Kidney tubule cell (primary cell): ENCODE data around the gene TCERG1L.

Source experiments
- DNase-seq: peaks from one replicate; pipeline ENCODE4 v3.0.0-alpha.2; 2018; ENCODE audit warnings: low spot score

Gene TCERG1L

DNA sequence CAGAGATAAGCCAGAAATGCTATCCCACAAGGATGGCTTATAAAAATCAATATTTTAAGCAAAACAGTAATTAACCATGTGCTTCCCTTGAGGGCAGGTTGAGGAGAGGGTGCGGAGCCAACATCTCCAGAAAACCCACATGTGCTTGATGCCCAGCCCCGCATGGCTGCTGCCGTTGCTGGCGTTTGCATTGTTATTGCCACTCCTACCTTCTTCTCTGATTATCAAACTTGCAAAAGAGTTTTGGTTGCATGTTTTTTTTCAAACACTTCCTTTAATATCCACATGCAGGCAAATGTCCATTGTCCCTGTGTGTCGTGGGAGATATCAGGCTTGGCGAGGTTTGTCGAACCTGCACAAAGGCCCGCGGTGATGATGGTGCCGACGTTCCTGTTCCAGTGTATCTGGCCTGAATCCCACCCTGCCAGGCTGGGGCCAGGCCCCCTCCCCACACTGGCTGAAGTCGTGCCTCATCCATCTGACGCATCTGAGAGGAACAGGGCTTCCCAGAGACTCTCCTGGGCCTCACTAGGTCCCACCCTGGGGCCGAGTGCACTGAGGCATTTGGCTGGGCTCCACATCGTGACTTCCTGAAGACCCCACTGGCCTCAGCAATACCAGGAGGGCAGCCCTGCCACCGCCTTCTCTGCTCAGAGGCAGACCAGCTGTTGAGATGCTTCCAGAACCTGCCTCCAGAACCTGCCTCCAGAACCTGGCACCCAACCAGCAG lies 40.9 kb downstream of the TCERG1L start:
- no peak for DNase-seq

DNA sequence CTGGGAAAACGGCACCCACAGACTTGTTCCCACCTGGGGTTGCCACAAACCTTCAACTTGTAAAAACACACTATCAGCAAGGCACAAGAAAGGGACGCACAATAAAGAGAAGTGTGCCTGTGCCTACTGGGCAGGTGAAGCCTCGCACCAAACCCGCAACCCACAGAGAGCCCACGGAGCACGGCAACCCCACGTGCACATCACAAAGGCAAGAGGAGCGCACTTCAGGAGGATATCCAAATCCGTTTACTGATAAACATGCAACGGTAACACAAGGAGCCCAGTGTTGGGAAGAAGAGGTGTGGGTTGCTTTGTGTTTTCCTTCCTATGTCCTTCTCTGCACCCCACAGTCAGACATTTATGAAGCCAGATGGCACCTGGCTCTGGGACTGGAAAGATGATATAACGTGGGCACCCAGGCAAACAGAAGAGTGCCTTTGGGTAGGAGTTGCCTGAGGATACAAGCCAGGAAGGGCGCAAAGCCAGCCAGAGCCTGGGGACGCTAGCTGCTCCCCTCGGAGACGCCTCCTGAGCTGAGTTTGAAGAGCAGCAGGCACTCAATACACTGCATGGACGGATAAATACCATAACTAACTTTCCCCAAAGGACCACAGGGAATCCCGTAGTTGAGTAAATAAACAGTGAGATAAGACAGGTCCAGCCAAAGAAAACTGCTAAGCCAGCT lies 41.6 kb downstream of the TCERG1L start:
- DNase-seq = no peak

DNA sequence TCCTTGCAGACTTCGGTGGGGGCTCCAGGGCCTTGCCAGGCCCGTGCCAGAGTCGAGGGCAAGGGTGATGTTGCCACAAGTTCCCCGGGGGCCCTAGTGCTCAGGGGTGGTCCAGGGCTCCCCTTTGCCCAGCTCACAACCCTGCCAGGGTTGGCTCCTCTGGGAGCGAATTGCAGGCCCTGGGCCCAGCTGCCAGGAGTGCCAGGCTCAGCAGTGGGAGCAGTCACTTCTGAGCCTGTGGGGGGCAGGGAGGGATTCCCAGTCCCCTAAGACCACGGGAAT lies 43.8 kb downstream of the TCERG1L start:
- DNase-seq = no peak

DNA sequence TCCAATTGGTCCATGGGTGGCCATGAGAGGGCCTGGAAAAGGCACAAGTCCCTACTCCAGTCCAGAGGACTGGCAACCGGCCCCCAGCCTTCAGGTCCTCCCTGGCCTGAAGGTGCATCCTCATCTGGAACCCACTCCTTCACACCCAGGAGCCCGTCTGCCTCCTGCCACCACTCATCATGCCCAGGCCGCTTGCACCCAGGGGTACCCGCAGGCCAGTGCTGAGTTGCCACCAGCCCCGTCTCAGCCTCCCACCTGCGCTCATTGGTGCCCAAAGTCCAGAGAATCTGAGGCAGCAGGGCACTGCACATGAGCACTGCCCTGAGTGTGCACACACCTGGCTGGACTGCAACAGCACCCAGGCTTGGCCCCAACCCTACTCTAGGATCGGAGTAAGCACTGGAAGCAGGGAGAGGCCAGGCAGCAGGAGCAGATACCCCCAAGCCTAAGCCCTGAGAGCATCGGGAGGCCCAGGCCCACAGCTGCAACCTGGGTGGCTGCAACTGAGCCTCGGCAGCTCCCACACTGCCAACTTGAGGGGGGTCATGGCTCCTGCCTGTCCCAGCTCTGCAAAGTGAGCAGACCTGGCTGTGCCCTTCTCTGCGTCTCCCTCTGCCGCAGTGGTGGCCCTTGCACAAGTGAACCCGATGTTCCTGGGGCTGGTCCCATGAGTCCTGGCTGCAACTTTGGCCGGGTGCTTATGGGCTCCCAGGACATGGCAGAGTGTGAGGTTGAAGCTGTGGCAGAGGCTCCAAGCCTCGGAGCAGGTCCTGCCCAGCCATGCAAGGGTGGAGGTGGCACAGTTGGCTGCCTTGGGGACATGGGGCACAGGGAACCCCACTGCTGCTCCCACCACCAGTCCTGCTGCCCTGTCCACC lies 44.3 kb downstream of the TCERG1L start:
- no peak for DNase-seq

DNA sequence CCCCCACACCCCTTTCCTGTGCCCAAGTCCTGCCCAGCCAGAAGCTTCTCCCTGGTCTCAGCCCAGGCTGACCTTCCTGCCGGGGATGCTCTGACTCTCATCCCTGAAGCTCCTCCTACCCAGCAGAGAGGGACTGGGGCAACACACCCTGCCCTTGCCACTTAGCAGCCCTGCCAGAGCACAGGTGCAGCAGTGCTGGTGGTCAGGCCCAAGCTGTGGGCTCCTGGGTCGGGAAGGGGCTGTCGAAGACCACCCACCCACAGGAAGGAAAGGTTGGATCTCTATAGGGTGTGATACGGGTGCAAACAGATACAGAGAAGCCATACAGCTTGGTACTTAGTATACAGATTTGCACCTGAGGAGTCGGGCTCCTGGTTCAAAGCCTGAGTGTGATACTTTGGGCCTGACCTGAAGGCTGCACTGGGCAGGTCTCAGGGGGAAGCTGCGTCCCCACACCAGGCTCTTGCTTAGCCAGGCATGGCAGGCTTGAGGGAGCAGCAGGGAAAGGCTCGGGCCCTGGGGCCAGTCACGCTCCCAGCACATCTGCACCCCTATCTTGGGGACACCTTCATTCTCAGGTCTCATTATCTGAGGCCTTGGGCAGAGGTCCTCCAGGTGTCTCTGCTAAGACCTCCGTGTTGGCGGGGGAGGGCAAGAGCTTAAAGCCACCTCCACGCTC lies 47.3 kb downstream of the TCERG1L start:
- DNase-seq = no peak

DNA sequence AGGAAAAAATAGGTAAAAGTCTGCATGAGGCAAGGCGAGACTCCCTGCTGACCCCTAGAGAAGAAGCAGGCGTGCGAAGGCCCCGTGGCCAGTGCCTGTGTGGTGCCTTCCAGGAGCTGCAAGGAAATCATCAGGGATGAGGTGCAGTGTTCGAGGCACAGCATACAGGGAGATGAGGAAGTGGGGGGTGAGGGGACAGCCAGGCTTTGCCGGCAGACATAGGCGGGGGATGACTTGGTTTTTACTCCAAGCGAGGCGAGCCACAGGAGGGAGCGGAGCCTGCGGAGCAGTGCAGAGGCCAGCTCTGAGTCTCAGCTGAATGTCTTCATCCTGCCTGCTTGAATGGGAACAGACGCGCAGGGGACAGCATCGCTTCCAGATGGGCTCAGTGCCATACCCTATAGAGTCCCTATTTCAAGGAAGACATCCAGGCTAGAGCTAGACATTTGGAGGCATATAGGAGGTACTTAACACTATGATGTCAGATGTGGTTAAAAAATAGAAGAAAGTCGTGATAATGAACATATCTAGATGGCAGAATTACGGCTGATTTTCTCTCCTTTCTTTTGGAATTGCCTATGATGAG lies 49.5 kb downstream of the TCERG1L start:
- no peak for DNase-seq

DNA sequence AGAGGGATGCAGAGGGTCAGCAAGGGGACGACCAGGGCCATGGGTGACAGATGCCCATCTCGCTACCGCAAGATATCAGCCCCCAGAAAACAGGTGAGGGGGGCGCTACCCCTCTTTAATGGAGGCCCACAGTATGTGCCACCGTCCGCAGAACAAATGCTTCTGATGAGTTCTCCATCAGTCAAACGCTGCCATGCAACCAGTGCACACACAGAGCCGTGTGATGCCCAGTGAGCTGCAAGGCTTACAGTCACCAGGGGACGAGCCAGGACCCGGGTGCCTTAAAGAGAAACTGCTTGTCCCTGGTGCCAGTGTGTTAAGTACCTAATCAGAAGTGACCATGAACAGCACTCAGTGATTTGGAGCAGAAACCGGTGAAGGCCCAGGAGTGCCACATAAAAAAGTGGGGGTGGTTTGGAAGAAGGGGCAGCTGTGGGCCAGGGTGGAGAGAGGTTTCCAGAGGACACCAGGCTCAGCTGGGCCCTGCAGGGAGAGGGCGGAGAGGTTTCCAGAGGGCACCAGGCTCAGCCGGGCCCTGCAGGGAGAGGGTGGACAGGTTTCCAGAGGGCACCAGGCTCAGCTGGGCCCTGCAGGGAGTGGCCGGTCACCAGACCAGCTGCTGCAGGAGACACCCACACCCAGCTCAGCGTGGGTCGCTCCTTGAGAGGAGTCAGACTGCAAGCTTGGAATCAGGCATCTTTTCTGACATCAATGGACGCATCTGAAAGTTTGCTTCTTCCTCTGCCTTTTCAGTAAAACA lies 50.9 kb downstream of the TCERG1L start:
- no peak for DNase-seq

DNA sequence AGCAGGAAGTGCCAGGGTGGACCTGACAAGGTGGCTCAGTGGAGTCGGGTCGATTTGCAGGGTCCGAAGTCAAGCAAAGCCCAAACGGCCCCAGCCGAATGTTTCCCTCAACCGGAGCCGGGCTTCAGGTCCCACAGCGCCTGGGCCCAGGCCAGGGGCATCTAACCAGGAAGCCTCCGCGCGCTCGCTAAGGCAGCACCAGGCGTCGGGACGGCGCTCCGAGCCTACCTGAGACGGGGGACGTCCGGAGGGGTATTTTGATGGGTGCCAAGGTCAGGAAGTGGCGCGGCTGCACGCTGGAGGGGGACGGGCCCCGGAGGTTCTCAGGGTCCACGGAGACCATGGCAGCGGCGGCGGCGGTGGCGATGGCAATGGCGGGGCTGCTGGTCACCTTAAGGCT lies 51.5 kb downstream of the TCERG1L start:
- no peak for DNase-seq

DNA sequence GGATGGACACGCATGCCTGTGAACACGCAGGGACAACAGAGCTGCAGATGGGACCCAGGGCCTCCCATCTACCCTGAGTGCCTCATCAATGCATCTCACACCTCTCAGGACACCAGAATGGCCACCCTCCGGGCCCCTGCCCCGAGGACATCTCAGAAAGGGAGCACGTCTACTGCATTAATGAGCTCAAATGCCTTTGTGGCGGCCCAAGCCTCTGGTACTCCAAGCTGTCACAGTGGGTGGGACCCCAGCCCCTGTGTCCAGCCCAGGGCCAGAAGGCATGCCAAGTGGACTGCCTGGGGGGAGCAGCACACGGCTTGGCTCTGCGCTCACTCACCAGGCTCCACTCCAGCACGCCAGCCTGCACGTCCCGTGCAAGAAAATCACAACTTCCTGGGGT lies 52.0 kb downstream of the TCERG1L start:
- DNase-seq = no peak

DNA sequence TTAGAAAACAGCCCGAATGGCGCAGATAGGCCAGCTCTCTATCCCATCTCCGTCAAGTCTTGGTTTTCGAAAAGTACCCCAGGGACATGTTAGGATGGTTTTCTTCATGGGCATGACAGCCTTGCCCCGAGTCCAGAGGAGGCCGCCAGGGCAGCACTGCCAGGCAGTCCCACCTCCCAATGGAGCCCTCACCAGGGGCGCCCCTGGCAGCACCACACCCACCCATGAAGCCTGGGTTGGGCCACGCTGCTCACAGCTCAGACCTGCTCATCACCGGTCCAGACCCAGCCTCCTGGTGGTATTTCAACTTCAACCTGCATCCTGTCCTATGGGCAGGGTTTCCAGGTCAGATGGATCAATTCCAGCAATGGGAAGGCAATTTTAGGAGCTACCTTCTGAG lies 53.3 kb downstream of the TCERG1L start:
- DNase-seq = no peak

DNA sequence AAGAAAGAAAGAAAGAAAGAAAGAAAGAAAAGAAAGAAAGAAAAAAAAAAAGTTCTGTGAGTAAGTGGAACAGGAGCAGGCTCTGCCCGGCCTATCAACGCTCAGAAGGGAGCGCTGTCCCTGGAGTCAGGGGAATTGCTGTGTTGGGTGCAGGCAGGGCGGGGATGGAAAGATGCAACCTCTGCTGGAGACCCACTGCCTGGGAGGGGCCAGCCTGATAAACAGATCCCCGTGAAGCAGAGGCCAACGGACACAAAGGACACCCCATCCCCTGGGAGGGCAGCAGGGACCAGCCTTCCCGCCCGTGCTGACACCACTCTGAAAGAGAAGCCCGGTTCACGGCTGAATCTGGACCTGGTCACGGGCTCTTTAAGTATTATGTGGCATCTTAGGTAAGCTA lies 54.5 kb downstream of the TCERG1L start:
- no peak for DNase-seq

DNA sequence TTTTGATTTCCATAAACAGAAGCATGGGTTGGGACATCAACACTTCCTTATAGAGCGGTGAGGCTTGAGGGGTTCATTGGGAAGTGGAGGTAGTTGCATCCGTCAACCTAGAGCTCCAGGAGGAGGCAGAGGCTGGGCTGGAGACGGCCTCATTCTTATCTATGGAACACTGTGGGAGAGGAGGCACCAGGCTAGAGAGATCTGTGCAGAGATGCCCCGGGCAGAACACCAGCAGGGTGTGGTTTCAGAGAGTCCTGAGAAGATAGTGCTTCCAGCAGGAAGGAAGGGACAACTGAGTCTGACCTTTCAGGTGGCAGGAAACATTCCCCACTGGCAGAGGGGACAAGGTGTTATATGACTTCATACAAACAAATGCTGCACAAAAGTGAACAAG lies 56.7 kb downstream of the TCERG1L start:
- no peak for DNase-seq

DNA sequence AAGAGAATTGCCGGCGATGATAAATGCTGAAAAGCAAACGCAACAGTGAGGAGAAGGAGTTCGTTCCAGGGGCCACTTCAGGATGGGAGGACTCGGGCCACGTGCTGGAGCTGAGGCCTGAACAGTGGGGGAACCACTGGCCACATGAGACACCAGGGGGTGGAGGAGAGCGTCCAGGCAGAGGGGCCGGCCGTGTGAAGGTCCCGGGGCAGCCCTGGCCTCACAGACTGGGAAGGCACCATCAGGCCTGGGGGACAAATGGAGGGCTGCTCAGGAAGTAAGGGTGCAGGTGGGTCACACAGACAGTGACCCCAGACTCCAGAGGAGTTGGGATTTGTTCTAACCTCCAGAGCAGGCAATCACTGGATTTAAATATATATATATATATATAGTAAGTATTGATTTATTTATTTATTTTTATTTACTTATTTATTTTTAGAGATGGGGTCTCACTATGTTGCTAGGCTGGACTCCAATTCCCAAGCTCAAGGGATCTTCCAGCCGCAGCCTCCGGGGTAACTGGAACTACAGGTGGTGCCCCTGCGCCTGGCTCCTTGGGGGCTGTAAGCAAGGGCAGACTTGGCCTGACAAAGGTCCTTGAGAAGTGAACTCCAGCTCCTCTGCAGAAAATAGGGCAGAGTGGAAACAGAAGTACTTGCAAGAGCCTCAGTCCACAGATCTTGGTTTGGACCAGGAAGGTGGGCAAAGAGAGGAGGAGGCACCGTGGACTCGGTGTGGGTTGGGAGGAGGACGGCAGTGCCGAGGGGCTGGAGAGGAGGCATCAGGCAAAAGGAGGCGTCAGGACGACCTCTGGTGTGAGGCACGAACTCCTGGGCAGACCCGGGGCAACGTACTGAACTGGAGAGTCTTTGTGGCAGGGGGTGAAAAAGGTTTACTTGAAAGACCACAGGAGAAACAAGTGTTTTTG lies 57.3 kb downstream of the TCERG1L start:
- no peak for DNase-seq

DNA sequence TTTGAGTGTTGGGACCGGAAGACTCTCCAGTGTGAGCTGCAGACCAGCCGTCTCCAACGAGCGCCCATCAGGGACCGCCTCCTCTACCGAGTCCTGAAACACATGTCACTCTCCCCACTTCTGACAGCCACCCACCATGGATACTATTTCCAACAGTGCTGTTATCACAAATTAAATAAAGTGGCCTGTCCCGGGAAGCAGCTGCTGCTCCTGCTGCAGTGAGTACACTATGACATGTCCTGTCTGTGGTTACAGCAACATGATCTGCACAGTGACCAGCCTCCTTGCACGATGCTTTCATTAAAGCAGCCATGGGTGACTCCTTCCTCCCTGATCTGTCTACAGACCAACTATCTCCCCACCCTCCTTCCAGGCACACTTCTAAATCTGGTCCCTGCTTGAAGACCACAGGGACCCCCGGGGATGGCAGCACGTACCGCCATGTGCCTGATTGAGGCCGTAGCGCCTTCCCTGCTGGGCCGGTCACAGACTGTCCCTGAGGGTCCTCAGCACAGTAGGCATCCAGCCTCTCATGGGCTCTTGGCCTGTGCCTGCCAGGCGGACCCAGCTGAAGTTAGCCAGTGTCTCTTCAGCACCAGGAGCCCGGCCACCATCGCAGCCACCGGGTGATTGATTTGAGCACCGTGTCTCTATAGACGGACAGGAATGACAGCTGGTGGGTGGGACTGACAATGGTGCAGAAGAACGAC lies 58.8 kb downstream of the TCERG1L start:
- DNase-seq = no peak

DNA sequence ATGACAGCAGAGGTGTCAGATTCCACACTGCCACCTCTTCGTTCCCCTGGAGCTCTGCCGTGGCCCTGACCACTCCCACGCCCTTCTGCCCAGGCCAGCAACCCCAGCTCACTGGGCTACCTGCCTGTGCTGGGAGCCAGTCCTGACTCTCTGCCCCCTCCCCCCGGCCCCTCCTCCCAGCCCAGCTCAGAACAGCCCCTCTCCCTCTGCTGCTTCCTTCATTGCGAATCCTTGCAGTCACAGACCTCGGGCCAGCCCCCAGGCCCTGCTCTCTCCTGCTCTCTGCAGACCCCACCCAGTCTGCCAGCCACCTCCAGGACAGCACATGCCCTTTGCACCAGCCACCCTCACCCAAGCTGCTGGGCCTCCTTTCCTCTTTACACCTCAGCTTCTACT lies 60.4 kb downstream of the TCERG1L start:
- no peak for DNase-seq

DNA sequence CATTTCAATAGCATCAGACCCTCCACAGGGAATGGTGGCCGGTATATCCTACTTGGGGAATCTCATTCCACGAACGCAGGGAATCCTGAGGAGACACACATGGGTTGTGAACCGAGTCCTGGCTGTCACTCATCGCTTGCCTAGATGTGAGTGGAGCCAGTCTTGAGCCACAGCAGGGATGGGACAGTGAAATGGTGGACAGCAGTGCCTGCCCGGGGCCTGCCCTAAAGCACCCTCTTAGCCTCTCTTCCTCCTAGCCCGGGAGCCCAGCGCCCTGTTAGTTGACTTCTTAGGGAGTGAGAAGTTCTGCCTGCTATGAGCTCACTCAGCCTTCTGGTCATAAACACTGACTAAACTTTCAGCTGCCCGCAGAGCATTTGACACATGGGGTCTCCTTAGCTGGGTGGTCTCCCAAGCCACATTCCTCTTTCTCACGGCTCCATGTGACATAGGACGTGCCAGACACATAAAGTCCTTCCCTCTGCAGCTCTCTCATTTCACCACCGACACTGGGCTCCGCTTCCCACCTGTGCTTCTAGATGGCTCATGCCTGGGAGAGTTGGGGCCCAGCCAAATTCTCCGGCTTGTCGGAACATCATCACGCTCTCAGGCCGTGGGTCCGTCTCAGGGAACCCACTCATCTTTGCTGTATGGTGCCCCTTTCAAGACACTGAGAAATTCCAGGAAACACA lies 60.9 kb downstream of the TCERG1L start:
- no peak for DNase-seq

DNA sequence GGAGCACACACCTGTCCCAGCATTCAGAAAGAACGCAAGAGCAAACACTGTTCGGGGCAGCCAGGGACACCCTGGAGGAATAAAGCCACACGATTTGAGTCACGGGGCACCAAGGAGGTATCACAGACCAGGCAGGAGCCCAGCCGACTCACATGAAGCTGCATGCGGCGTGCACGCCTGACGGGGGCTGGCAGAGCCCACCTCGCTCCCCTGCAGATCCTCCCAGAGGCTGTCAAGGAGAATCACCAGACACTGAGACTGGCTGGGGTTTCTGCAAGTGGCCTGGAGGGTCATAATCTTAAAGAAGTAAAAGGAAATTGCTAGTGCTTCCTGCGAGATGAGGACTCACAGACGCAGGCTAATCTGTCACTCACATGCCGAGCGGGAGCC lies 61.6 kb downstream of the TCERG1L start:
- no peak for DNase-seq

DNA sequence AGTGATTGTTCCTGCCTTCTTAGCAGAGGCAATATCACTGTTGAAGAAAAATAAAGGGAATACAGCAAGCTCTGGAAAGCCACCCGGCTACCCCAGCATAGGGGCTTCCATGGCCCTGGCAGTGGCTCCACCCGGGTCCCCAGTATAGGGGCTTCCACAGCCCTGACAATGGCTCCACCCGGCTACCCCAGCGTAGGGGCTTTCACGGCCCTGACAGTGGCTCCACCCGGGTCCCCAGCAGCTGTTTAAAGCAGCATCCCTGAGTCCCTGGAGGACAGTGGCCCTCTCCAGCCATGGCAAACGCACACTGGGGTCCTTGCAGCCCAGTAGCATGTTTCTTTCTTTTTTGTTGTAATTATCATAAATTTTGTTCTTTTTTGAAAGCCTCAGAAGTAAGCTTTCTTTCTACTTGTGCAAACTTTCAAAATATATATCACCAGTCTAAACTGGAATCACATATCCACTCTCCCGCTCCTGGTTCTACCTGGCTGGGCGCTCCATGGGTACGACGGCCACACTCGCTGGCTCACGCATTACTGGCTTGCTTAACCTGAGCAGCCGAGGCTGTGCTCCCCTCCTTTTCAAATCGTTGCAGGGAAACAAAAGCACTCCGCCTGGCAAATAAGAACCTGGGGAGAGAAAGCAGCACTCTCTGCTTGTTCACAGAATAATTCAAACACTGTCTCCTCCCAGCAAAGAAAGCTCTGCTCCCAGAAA lies 62.1 kb downstream of the TCERG1L start:
- no peak for DNase-seq
